Endothelial cell of umbilical vein (primary cell): ENCODE results near the gene GLYATL1.

Experiments used
- EZH2 ChIP-seq: IDR thresholded peaks from 2 replicates; pipeline ENCODE4 v1.6.1; 2012; ENCODE audit warnings: borderline replicate concordance, low read depth, mild to moderate bottlenecking, moderate library complexity, low read length, inconsistent platforms; ENCODE audit not compliant: severe bottlenecking
- FOS ChIP-seq: IDR thresholded peaks from 2 replicates; pipeline ENCODE4 v1.6.1; 2011; ENCODE audit warnings: mild to moderate bottlenecking, low read length, moderate library complexity, borderline replicate concordance; ENCODE audit not compliant: insufficient read depth
- JUN ChIP-seq: IDR thresholded peaks from 2 replicates; pipeline ENCODE4 v1.6.1; 2011; ENCODE audit warnings: borderline replicate concordance, low read depth; ENCODE audit not compliant: insufficient read length, insufficient read depth
- MYC ChIP-seq: IDR thresholded peaks from one replicate; pipeline ENCODE4 v1.6.1; 2011; ENCODE audit warnings: mild to moderate bottlenecking, low read depth, low read length
- POLR2A ChIP-seq: IDR thresholded peaks from 2 replicates; pipeline ENCODE4 v1.6.1; 2012; ENCODE audit warnings: low read depth, mild to moderate bottlenecking, control low read depth, low read length
- POLR2AphosphoS5 ChIP-seq: IDR thresholded peaks from 2 replicates; pipeline ENCODE4 v1.6.1; 2012; ENCODE audit warnings: low read depth, mild to moderate bottlenecking, control low read depth, low read length, moderate library complexity; ENCODE audit not compliant: insufficient read depth
- TF ChIP-seq, protein P1 (sequence below), 2 donors: IDR thresholded peaks; 1 replicate in 1 of 2; 2 replicates in 1 of 2; pipeline ENCODE4 v1.5.1; 2011; ENCODE audit warnings: low read length in 2 of 2, mild to moderate bottlenecking in 2 of 2, moderate library complexity in 2 of 2, control low read depth in 1 of 2, inconsistent platforms in 1 of 2, low read depth in 1 of 2; ENCODE audit not compliant: insufficient read depth in 1 of 2; ENCODE audit errors: extremely low read depth in 1 of 2
- TF ChIP-seq, protein P2 (sequence below): IDR thresholded peaks from 2 replicates; pipeline ENCODE4 v1.6.1; 2011; ENCODE audit not compliant: insufficient read depth, insufficient read length

DNA sequence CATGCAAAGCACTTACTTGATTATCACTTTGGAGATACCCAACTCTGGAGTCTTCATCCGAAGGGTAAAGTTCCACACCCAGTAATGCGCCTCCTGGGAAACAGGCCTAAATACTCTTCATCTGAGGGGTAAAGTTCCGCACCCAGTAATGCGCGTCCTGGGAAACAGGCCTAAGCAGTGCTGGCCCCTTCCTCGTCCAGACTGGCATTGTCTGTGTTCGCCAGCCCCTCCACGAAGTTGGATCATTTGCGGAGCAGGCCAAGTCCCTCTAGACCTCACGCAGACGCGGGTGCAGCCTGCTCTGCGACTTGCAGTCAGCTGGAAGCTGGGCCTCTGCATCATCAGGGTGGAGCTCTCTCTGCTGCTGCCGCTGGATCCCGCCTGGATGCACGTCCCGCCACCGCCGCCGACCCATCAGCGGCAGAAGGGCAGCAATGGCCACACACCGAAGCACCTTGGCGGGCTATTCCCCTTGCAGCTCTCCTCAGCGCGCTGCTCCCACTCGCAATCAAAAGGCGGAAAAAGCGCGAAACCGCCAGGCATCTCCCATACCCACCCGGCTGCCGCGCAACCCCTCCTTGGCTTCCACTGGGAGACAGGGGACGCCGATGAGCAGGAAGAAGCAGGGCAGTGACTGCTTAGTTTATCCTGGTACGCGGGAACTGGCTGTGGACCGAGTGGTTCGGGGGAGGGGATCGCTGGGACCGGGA, 34.1 kb upstream of the GLYATL1 start:
- TF ChIP-seq, protein P1, sequence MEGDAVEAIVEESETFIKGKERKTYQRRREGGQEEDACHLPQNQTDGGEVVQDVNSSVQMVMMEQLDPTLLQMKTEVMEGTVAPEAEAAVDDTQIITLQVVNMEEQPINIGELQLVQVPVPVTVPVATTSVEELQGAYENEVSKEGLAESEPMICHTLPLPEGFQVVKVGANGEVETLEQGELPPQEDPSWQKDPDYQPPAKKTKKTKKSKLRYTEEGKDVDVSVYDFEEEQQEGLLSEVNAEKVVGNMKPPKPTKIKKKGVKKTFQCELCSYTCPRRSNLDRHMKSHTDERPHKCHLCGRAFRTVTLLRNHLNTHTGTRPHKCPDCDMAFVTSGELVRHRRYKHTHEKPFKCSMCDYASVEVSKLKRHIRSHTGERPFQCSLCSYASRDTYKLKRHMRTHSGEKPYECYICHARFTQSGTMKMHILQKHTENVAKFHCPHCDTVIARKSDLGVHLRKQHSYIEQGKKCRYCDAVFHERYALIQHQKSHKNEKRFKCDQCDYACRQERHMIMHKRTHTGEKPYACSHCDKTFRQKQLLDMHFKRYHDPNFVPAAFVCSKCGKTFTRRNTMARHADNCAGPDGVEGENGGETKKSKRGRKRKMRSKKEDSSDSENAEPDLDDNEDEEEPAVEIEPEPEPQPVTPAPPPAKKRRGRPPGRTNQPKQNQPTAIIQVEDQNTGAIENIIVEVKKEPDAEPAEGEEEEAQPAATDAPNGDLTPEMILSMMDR (IDR thresholded peaks at IDR 0.05; ENCODE audit: extremely low read depth in 1 of 2, insufficient read depth in 1 of 2, low read depth in 1 of 2, low read length in 2 of 2), result no peak
- TF ChIP-seq, protein P2, sequence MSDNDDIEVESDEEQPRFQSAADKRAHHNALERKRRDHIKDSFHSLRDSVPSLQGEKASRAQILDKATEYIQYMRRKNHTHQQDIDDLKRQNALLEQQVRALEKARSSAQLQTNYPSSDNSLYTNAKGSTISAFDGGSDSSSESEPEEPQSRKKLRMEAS, result no peak
- no peak for TF ChIP-seq POLR2A
- TF ChIP-seq JUN, result no peak
- TF ChIP-seq POLR2AphosphoS5, result no peak
- TF ChIP-seq MYC, result no peak
- TF ChIP-seq EZH2, result no peak
- no peak for TF ChIP-seq FOS
